ENCODE data around the gene HTT.
"Not testable (repeated sequence)": the region's sequence is repeated elsewhere in the genome, so short reads cannot be mapped to it uniquely, and the experiment has no call there.

Gene HTT

GRCh38 chr4:3044870-3045819 lies 29.3 kb upstream of the HTT start:
- peak in 1 of 2 donors; percentile 54 for DNase-seq (ENCODE audit: low read depth in 1 of 2, low spot score in 1 of 2)

- DNase-seq (ENCODE audit: low read depth in 1 of 2, low spot score in 1 of 2), result no peak
These were observed 28.3 kb upstream of the HTT start for GRCh38 chr4:3046162-3046561.

GRCh38 chr4:3046623-3047022 lies 27.9 kb upstream of the HTT start:
- DNase-seq (ENCODE audit: low read depth in 1 of 2, low spot score in 1 of 2), result no peak

GRCh38 chr4:3047464-3048286 lies 26.8 kb upstream of the HTT start:
- DNase-seq (ENCODE audit: low read depth in 1 of 2, low spot score in 1 of 2), result peak; percentile 30 to 60

- DNase-seq (ENCODE audit: low read depth in 1 of 2, low spot score in 1 of 2), result not testable (repeated sequence)
These were observed 23.2 kb upstream of the HTT start for GRCh38 chr4:3051141-3051897.

GRCh38 chr4:3054169-3054759 lies 20.2 kb upstream of the HTT start:
- no peak for DNase-seq (ENCODE audit: low read depth in 1 of 2, low spot score in 1 of 2)

- DNase-seq (ENCODE audit: low read depth in 1 of 2, low spot score in 1 of 2), result no peak
These were observed 14.5 kb upstream of the HTT start for GRCh38 chr4:3059943-3060342.

GRCh38 chr4:3060946-3061345 lies 13.5 kb upstream of the HTT start:
- no peak for DNase-seq (ENCODE audit: low read depth in 1 of 2, low spot score in 1 of 2)

- no peak for DNase-seq (ENCODE audit: low read depth in 1 of 2, low spot score in 1 of 2)
These were observed 12.0 kb upstream of the HTT start for GRCh38 chr4:3062471-3062870.

GRCh38 chr4:3065551-3065950 lies 8.9 kb upstream of the HTT start:
- DNase-seq (ENCODE audit: low read depth in 1 of 2, low spot score in 1 of 2), result no peak

GRCh38 chr4:3066836-3067400 lies 7.6 kb upstream of the HTT start:
- no peak for DNase-seq (ENCODE audit: low read depth in 1 of 2, low spot score in 1 of 2)

- DNase-seq (ENCODE audit: low read depth in 1 of 2, low spot score in 1 of 2), result no peak
These were observed 6.9 kb upstream of the HTT start for GRCh38 chr4:3067473-3068001.

- no peak for DNase-seq (ENCODE audit: low read depth in 1 of 2, low spot score in 1 of 2)
These were observed 4.8 kb upstream of the HTT start for GRCh38 chr4:3069661-3070199.

GRCh38 chr4:3070709-3071500 lies 3.6 kb upstream of the HTT start:
- DNase-seq (ENCODE audit: low read depth in 1 of 2, low spot score in 1 of 2), result no peak

- no peak for DNase-seq (ENCODE audit: low read depth in 1 of 2, low spot score in 1 of 2)
These were observed 2.7 kb upstream of the HTT start for GRCh38 chr4:3071811-3072210.

GRCh38 chr4:3073158-3074077 lies 1.1 kb upstream of the HTT start:
- DNase-seq (ENCODE audit: low read depth in 1 of 2, low spot score in 1 of 2), result peak in 1 of 2 donors; percentile 14

- DNase-seq (ENCODE audit: low read depth in 1 of 2, low spot score in 1 of 2), result peak; percentile 8 to 33
These were observed 568 bp downstream of the HTT start for GRCh38 chr4:3074846-3075651.

- DNase-seq (ENCODE audit: low read depth in 1 of 2, low spot score in 1 of 2), result no peak
These were observed 1.1 kb downstream of the HTT start for GRCh38 chr4:3075652-3075981.

Data from activated CD4-positive, alpha-beta T cell treated with anti-CD3 and anti-CD28 coated beads, Interleukin-2, amount 50 U/mL, for 24 hours (primary cell).